Activated B cell treated with CpG ODN at 0.5 μM for 24 hours (primary cell): ENCODE data around the gene CORO7. TPM values are rescaled to one million over a fixed set of nuclear protein-coding genes. Genes with fewer than 3 reads are reported as not detected.

ENCODE experiments used
- ATAC-seq: fragments of 200-7000 bp; cut with Tn5 transposase; one replicate; pipeline ENCODE4 v1.10.0; 2021; ENCODE audit warnings: low read depth, mild to moderate bottlenecking, moderate library complexity
- CTCF ChIA-PET: fragments of 350-600 bp; sonication (Branson Sonifier 250); formaldehyde crosslinking; loops from one replicate; lab custom pipeline; 2021; ENCODE audit warnings: antibody characterized with exemption; lab: Charles Lee
- POLR2A ChIA-PET: fragments of 350-600 bp; sonication (Branson Sonifier 250); formaldehyde crosslinking; loops from one replicate; lab custom pipeline; 2021; ENCODE audit warnings: antibody characterized with exemption; lab: Charles Lee
- DNase-seq: peaks from one replicate; pipeline ENCODE4 v3.0.0; 2022
- H3K27ac Mint-ChIP-seq: one replicate; pipeline ENCODE4 v1.8.0; 2020; ENCODE audit warnings: mixed read lengths
- H3K27me3 Mint-ChIP-seq: one replicate; pipeline ENCODE4 v1.8.0; 2021; ENCODE audit warnings: mixed read lengths
- H3K36me3 Mint-ChIP-seq: one replicate; pipeline ENCODE4 v1.8.0; 2021; ENCODE audit warnings: low read depth, mixed read lengths
- H3K4me1 Mint-ChIP-seq: one replicate; pipeline ENCODE4 v1.8.0; 2021; ENCODE audit warnings: mixed read lengths
- H3K4me3 Mint-ChIP-seq: one replicate; pipeline ENCODE4 v1.8.0; 2020; ENCODE audit warnings: mild to moderate bottlenecking, mixed read lengths
- H3K9me3 Mint-ChIP-seq: one replicate; pipeline ENCODE4 v1.8.0; 2020; ENCODE audit warnings: mixed read lengths
- CTCF ChIP-seq: fragments of 200-600 bp; IDR thresholded peaks from one replicate; pipeline ENCODE4 v1.8.0; 2022; ENCODE audit warnings: antibody characterized with exemption, mild to moderate bottlenecking
- intact Hi-C: fragments of 100-400 bp; cut with micrococcal nuclease; formaldehyde crosslinking; loops from one replicate; pipeline ENCODE4 v1.15.1; 2024
- total RNA-seq: library from RNA; stranded (reverse); gene quantifications from 2 replicates; pipeline ENCODE4 v1.2.3, GENCODE V29; 2022

CORO7 gene
- total RNA-seq, 1 donor from 2014 or later, result 86.6 TPM

GRCh38 chr16:4354512-4355409, 61.6 kb downstream of the CORO7 start:
- no peak overlapping the region for H3K4me3 Mint-ChIP-seq
- POLR2A ChIA-PET, result no interaction called here
- intact Hi-C loops, result loop anchor here (5.0 kb wide), 2 partner anchors 63 to 82 kb away; partner anchors contain the start of genes CORO7 and TFAP4
- no peak for TF ChIP-seq CTCF
- no peaks in the 10 kb centered on the region for H3K9me3 Mint-ChIP-seq
- no peak overlapping the region for H3K27ac Mint-ChIP-seq
- H3K27me3 Mint-ChIP-seq, result no peaks in the 10 kb centered on the region
- CTCF ChIA-PET, result no interaction called here
- peaks cover 25% of the 10 kb centered on the region for H3K36me3 Mint-ChIP-seq
- ATAC-seq (no peak), DNase-seq (no peak)
- H3K4me1 Mint-ChIP-seq, result peaks cover 13% of the 10 kb centered on the region

GRCh38 chr16:4353675-4354074, 62.7 kb downstream of the CORO7 start:
- intact Hi-C loops, result loop anchor here (5.0 kb wide), 2 partner anchors 64 to 81 kb away; partner anchors contain the start of genes CORO7 and TFAP4
- Mint-ChIP-seq H3K9me3 (no peaks in the 10 kb centered on the region), H3K27me3 (no peaks in the 10 kb centered on the region), H3K4me1 (peaks cover 11% of the 10 kb centered on the region), H3K36me3 (peaks cover 21% of the 10 kb centered on the region), H3K4me3 (no peak overlapping the region), H3K27ac (no peak overlapping the region)
- DNase-seq, result no peak
- no peak for TF ChIP-seq CTCF
- CTCF ChIA-PET, result interaction anchor here (1.4 kb wide), 1 partner anchor 49 kb away, joined by 3 read pairs; no protein-coding TSS in a partner anchor
- POLR2A ChIA-PET, result no interaction called here
- no peak for ATAC-seq

GRCh38 chr16:4352843-4353242, 63.6 kb downstream of the CORO7 start:
- ATAC-seq, result no peak
- CTCF ChIA-PET, result interaction anchor here (1.4 kb wide), 1 partner anchor 50 kb away, joined by 3 read pairs; no protein-coding TSS in a partner anchor
- intact Hi-C loops, result loop anchor here (5.0 kb wide), 2 partner anchors 64 to 81 kb away; partner anchors contain the start of genes CORO7 and TFAP4
- H3K27ac Mint-ChIP-seq, result no peak overlapping the region
- peaks cover 16% of the 10 kb centered on the region for H3K4me1 Mint-ChIP-seq
- TF ChIP-seq CTCF, result no peak
- H3K9me3 Mint-ChIP-seq, result no peaks in the 10 kb centered on the region
- peaks cover 18% of the 10 kb centered on the region for H3K36me3 Mint-ChIP-seq
- H3K4me3 Mint-ChIP-seq, result no peak overlapping the region
- no peaks in the 10 kb centered on the region for H3K27me3 Mint-ChIP-seq
- POLR2A ChIA-PET, result interaction anchor here (0.7 to 1.8 kb wide), 2 partner anchors 80 to 727 kb away, joined by 4 to 6 read pairs; partner anchors contain the start of gene TFAP4
- DNase-seq, result no peak

GRCh38 chr16:4351880-4352279, 64.5 kb downstream of the CORO7 start:
- intact Hi-C loops, result loop anchor here (1.0 to 5.0 kb wide), 6 partner anchors 13 to 263 kb away; partner anchors contain the start of genes CORO7, TFAP4 and VASN
- Mint-ChIP-seq H3K4me3 (no peak overlapping the region), H3K4me1 (peaks cover 16% of the 10 kb centered on the region), H3K9me3 (no peaks in the 10 kb centered on the region), H3K27me3 (no peaks in the 10 kb centered on the region), H3K36me3 (peaks cover 14% of the 10 kb centered on the region), H3K27ac (peak overlapping the region; percentile 75)
- ATAC-seq (no peak), DNase-seq (no peak)
- no peak for TF ChIP-seq CTCF
- POLR2A ChIA-PET, result interaction anchor here (0.7 to 2.5 kb wide), 10 partner anchors 45 to 1670 kb away, joined by 3 to 12 read pairs (median 4); partner anchors contain the start of genes ALG1, ANKS3, DNAAF8 and KCTD5
- CTCF ChIA-PET, result interaction anchor here (1.6 to 2.6 kb wide), 2 partner anchors 51 to 98 kb away, joined by 3 to 9 read pairs; no protein-coding TSS in a partner anchor
